Thyroid gland (tissue), 4 donors: ENCODE measurements around the gene BCAS3.

Experiments
- CTCF ChIP-seq, 6 experiments: fragments of 200-600 bp in 3 of 6; fragments of 450-650 bp in 3 of 6; sonication (generic) in 3 of 6; IDR thresholded peaks; one replicate each; pipeline ENCODE4 v1.5.1; 2016 to 2019; ENCODE audit warnings: antibody characterized with exemption in 6 of 6, mild to moderate bottlenecking in 2 of 6, inconsistent platforms in 1 of 6, moderate library complexity in 1 of 6
- POLR2A ChIP-seq, 2 donors: fragments of 450-650 bp; IDR thresholded peaks; one replicate each; pipeline ENCODE4 v1.6.1; 2017; ENCODE audit warnings: antibody characterized with exemption in 2 of 2, mild to moderate bottlenecking in 2 of 2, moderate library complexity in 1 of 2

GRCh38 chr17:60896996-60897395, 219.3 kb downstream of the BCAS3 start:
- TF ChIP-seq CTCF (IDR thresholded peaks at IDR 0.05): no peak
- no peak for TF ChIP-seq POLR2A (IDR thresholded peaks at IDR 0.05)
